Kidney glomerular epithelial cell (primary cell): ENCODE measurements around the gene TNFRSF11A.

Source experiments
- DNase-seq: peaks from one replicate; lab custom pipeline; 2025; lab: John Stamatoyannopoulos, UW

The TNFRSF11A gene

GRCh38 chr18:62418258-62418657 lies 93.1 kb downstream of the TNFRSF11A start:
- no peak for DNase-seq

GRCh38 chr18:62420151-62420512 lies 95.0 kb downstream of the TNFRSF11A start:
- peak; percentile 21 for DNase-seq

- DNase-seq = no peak
Measured at GRCh38 chr18:62420513-62421209, 95.6 kb downstream of the TNFRSF11A start.

GRCh38 chr18:62425465-62426190 lies 100.5 kb downstream of the TNFRSF11A start:
- DNase-seq = peak; percentile 85

GRCh38 chr18:62426191-62426488 lies 101.0 kb downstream of the TNFRSF11A start:
- no peak for DNase-seq

GRCh38 chr18:62432176-62432575 lies 107.1 kb downstream of the TNFRSF11A start:
- no peak for DNase-seq

- DNase-seq = no peak
Measured at GRCh38 chr18:62434798-62435197, 109.7 kb downstream of the TNFRSF11A start.

- DNase-seq = no peak
Measured at GRCh38 chr18:62435435-62436031, 110.4 kb downstream of the TNFRSF11A start.

GRCh38 chr18:62436636-62437234 lies 111.6 kb downstream of the TNFRSF11A start:
- DNase-seq = no peak

- no peak for DNase-seq
Measured at GRCh38 chr18:62437235-62438017, 112.3 kb downstream of the TNFRSF11A start.

GRCh38 chr18:62438018-62438329 lies 112.9 kb downstream of the TNFRSF11A start:
- no peak for DNase-seq

- no peak for DNase-seq
Measured at GRCh38 chr18:62438402-62438801, 113.3 kb downstream of the TNFRSF11A start.

GRCh38 chr18:62438866-62439265 lies 113.8 kb downstream of the TNFRSF11A start:
- DNase-seq = no peak
